ENCODE data around the gene MCTP1. TPM values are rescaled to one million over a fixed set of nuclear protein-coding genes. Genes with fewer than 3 reads are reported as not detected.

The MCTP1 gene
- total and polyA plus RNA-seq, 2 experiments from 2014 or later: 1.3 to 5.7 TPM

DNA sequence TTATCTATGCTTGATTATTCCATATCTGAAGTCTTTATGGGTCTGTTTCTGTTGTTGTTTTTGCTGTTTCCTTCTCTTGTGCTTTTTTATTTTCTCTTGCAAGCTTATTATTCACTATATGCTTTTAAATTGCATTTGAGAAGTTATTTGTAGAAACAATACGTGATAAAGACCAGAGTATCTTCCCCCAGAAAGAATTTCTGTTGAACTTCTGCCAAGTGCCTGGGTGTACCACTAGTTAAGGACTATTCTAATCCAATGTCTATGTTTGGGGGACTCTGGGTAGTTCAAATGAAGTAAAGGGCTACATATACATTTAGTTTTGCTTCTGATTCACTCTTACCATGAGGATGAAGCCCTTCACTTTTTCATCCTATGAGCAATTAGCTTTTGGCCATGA lies 612.1 kb downstream of the MCTP1 start:
- 70% methylated on average over 1 of the region's 1 CpG for WGBS (ENCODE audit: low lambda C conversion rate, missing lambda C conversion rate)
- TF ChIP-seq CTCF (IDR thresholded peaks at IDR 0.05; ENCODE audit: poor library complexity) (no peak), EZH2 (IDR thresholded peaks at IDR 0.05; ENCODE audit: borderline replicate concordance) (no peak), EZH2phosphoT487 (IDR thresholded peaks at IDR 0.05; ENCODE audit: low read depth, severe bottlenecking, unreplicated experiment) (no peak)
- Histone ChIP-seq H3K79me2 (no peaks in the 10 kb centered on the region), H3K9me2 (replicated peaks; ENCODE audit: insufficient read depth) (no peaks in the 10 kb centered on the region), H3K4me2 (no peak overlapping the region), H3K9me3 (ENCODE audit: low read depth) (no peaks in the 10 kb centered on the region), H3K36me3 (replicated peaks; ENCODE audit: insufficient read depth, low read depth) (no peaks in the 10 kb centered on the region), H3K4me1 (ENCODE audit: insufficient read depth) (no peaks in the 10 kb centered on the region), H3K27ac (no peak overlapping the region), H3K27me3 (no peaks in the 10 kb centered on the region), H3K4me3 (no peak overlapping the region), H4K20me1 (ENCODE audit: insufficient read depth, poor library complexity, severe bottlenecking) (no peaks in the 10 kb centered on the region), H2AFZ (no peak overlapping the region)
- DNase-seq (ENCODE audit: low spot score): no peak

GRCh38 chr5:94670726-94671125 lies 614.2 kb downstream of the MCTP1 start:
- no peaks in the 10 kb centered on the region for H3K79me2 ChIP-seq
- no peaks in the 10 kb centered on the region for H3K9me3 ChIP-seq (ENCODE audit: low read depth)
- H4K20me1 ChIP-seq (ENCODE audit: insufficient read depth, poor library complexity, severe bottlenecking): no peaks in the 10 kb centered on the region
- no peak overlapping the region for H3K27ac ChIP-seq
- H2AFZ ChIP-seq: no peak overlapping the region
- no peak overlapping the region for H3K4me3 ChIP-seq
- H3K4me2 ChIP-seq: no peak overlapping the region
- TF ChIP-seq EZH2phosphoT487 (IDR thresholded peaks at IDR 0.05; ENCODE audit: low read depth, severe bottlenecking, unreplicated experiment) (no peak), CTCF (IDR thresholded peaks at IDR 0.05; ENCODE audit: poor library complexity) (no peak), EZH2 (IDR thresholded peaks at IDR 0.05; ENCODE audit: borderline replicate concordance) (no peak)
- no peak for DNase-seq (ENCODE audit: low spot score)
- H3K36me3 ChIP-seq (replicated peaks; ENCODE audit: insufficient read depth, low read depth): no peaks in the 10 kb centered on the region
- no peaks in the 10 kb centered on the region for H3K9me2 ChIP-seq (replicated peaks; ENCODE audit: insufficient read depth)
- no peaks in the 10 kb centered on the region for H3K27me3 ChIP-seq
- WGBS (ENCODE audit: low lambda C conversion rate, missing lambda C conversion rate): 86% methylated on average over 1 of the region's 1 CpG
- H3K4me1 ChIP-seq (ENCODE audit: insufficient read depth): no peaks in the 10 kb centered on the region

DNA sequence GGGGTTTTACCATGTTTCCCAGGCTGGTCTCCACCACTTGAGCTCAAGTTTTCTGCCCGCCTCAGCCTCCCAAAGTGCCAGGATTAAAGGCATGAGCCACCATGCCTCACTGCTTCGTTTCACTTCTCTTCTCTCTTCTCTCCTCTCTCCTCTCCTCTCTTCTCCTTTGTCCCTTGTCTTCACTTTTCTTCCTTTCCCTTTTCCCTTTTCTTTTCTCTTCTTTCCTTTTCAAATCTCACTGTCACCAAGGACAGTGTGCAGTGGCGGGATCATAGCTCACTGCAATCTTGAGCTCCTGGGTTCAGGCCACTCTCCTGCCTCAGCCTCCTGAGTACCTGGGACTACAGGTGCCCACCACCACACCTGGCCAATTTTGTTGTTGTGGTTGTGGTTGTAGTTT lies 617.0 kb downstream of the MCTP1 start:
- Histone ChIP-seq H3K36me3 (replicated peaks; ENCODE audit: insufficient read depth, low read depth) (no peaks in the 10 kb centered on the region), H3K4me2 (no peak overlapping the region), H3K27me3 (no peaks in the 10 kb centered on the region), H3K9me3 (ENCODE audit: low read depth) (no peaks in the 10 kb centered on the region), H3K9me2 (replicated peaks; ENCODE audit: insufficient read depth) (no peaks in the 10 kb centered on the region), H3K27ac (no peak overlapping the region), H3K4me3 (no peak overlapping the region), H2AFZ (no peak overlapping the region), H3K79me2 (no peaks in the 10 kb centered on the region), H4K20me1 (ENCODE audit: insufficient read depth, poor library complexity, severe bottlenecking) (no peaks in the 10 kb centered on the region), H3K4me1 (ENCODE audit: insufficient read depth) (no peaks in the 10 kb centered on the region)
- no peak for TF ChIP-seq EZH2 (IDR thresholded peaks at IDR 0.05; ENCODE audit: borderline replicate concordance)
- no peak for TF ChIP-seq CTCF (IDR thresholded peaks at IDR 0.05; ENCODE audit: poor library complexity)
- no peak for TF ChIP-seq EZH2phosphoT487 (IDR thresholded peaks at IDR 0.05; ENCODE audit: low read depth, severe bottlenecking, unreplicated experiment)
- no peak for DNase-seq (ENCODE audit: low spot score)
- 89% methylated on average over 3 of the region's 3 CpGs for WGBS (ENCODE audit: low lambda C conversion rate, missing lambda C conversion rate)

DNA sequence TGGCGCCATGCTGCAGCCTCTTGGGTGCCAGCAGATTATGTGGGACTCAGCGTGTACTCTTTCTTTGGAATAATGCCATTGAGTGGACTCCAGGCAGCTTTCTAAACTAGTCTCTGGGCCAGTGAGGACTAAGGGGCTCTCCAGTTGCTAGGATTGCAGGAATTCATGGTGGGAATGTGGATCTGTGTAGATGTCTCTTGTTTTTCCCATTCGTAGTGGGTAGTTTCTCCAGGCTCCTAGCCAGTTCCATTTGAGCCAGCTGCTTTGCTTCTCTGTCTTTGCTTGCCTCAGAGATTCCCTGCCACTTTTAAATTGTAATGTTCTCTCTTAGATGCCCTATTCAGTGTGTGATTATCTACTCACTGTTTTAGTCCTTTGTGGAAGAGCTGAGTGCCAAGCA lies 623.8 kb downstream of the MCTP1 start:
- WGBS (ENCODE audit: low lambda C conversion rate, missing lambda C conversion rate): 98% methylated on average over 3 of the region's 3 CpGs
- no peaks in the 10 kb centered on the region for H3K36me3 ChIP-seq (replicated peaks; ENCODE audit: insufficient read depth, low read depth)
- no peak for DNase-seq (ENCODE audit: low spot score)

More for the DNA sequence above, 623.8 kb downstream of the MCTP1 start:
- Histone ChIP-seq H3K9me2 (replicated peaks; ENCODE audit: insufficient read depth) (no peaks in the 10 kb centered on the region), H3K4me1 (ENCODE audit: insufficient read depth) (no peaks in the 10 kb centered on the region), H4K20me1 (ENCODE audit: insufficient read depth, poor library complexity, severe bottlenecking) (no peaks in the 10 kb centered on the region), H3K27me3 (no peaks in the 10 kb centered on the region), H3K79me2 (peaks cover 3% of the 10 kb centered on the region), H3K4me3 (no peak overlapping the region), H2AFZ (no peak overlapping the region), H3K27ac (no peak overlapping the region), H3K4me2 (no peak overlapping the region), H3K9me3 (ENCODE audit: low read depth) (no peaks in the 10 kb centered on the region)
- TF ChIP-seq EZH2 (IDR thresholded peaks at IDR 0.05; ENCODE audit: borderline replicate concordance): no peak
- no peak for TF ChIP-seq EZH2phosphoT487 (IDR thresholded peaks at IDR 0.05; ENCODE audit: low read depth, severe bottlenecking, unreplicated experiment)
- no peak for TF ChIP-seq CTCF (IDR thresholded peaks at IDR 0.05; ENCODE audit: poor library complexity)

All from hepatocyte (in vitro differentiated cells).